ENCODE measurements around the gene RPS19BP1. TPM values are rescaled to one million over a fixed set of nuclear protein-coding genes. Genes with fewer than 3 reads are reported as not detected.

Gene RPS19BP1
- total and polyA plus RNA-seq, 2 of the 8 experiments (the other 6 are each of a cell fraction or from before 2014, with no cell fraction given) = 77.9 to 97.9 TPM

DNA sequence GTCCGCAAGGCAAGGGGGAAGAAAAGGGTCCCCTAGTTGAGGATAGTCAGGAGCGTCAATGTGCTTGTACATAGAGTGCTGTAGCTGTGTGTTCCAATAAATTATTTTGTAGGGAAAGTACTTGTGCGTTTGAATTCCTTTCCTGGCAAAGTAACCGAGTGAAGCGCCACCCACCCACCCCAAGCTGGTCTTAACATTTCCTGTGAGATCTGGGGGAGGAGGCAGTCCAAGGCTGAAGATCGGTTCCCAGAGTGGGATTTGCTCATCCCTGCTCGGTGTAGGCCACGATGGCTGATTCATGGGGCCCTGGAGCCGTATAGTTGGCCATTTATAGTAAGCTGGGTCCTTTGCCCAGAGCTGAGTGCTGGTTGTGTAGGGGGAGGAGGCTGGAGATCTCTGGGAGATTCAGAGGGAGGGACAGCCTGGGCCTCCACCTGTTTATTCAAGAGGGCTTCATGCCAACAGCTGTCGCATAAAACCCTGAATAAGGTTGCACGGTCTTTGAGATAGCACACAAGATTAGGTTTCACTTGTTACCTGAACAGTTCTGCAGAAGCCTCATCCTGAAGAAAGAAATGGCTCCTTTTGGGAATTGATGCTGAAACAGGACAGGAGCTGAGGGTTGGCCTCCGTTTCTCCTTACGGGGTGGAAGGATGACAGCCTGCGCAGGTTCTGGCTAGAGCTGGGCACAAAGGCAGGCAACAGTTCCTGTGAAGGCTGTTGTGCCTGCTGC lies 9.8 kb downstream of the RPS19BP1 start:
- H2BK15ac ChIP-seq (ENCODE audit: low read length) = no peak overlapping the region
- no peak overlapping the region for H2BK5ac ChIP-seq (ENCODE audit: low read depth, low read length)
- H3K27me3 ChIP-seq (replicated peaks in 1 of 4; ENCODE audit: control insufficient read depth in 3 of 4, extremely low read depth in 1 of 4, insufficient read depth in 3 of 4, low read length in 3 of 4) = no peaks in the 10 kb centered on the region; a peak in 1 of 7 replicates
- peaks cover 5 to 29% of the 10 kb centered on the region in 2 experiments; a peak in 3 of 4 replicates for H3K79me2 ChIP-seq (ENCODE audit: control insufficient read depth in 1 of 2, insufficient read depth in 2 of 2, low read length in 2 of 2)
- FAIRE-seq (no peak), DNase-seq (ENCODE audit: low read depth in 1 of 2, low spot score in 2 of 2) (no peak)
- H3K18ac ChIP-seq (ENCODE audit: extremely low read depth, low read length) = no peak overlapping the region
- H3K23ac ChIP-seq (ENCODE audit: insufficient read length) = no peak overlapping the region
- no peak overlapping the region for H3K27ac ChIP-seq (ENCODE audit: low read depth, low read length)
- H2AK5ac ChIP-seq (ENCODE audit: low read depth, low read length) = no peak overlapping the region
- 0 out of 2 replicates have a peak overlapping the region, but pooled peaks have one; percentile 69 for H4K8ac ChIP-seq (ENCODE audit: extremely low read depth, insufficient read depth, low read length)
- CTCF ChIA-PET (ENCODE audit: partially characterized antibody) = interaction anchor here (0.7 to 21.9 kb wide), 7 partner anchors 8 to 205 kb away, joined by 3 to 361 read pairs (median 3); partner anchors contain the start of gene MIEF1
- H3K4ac ChIP-seq (replicated peaks; ENCODE audit: insufficient read length, low read depth, low read length) = no peak overlapping the region
- H3K4me3 ChIP-seq (ENCODE audit: extremely low read depth in 1 of 4, insufficient read depth in 2 of 4, low read depth in 3 of 4, low read length in 4 of 4) = peak overlapping the region in 3 of 4 experiments; percentile 20 to 95 (median 29); a peak in 6 of 8 replicates
- no peak overlapping the region for H2AFZ ChIP-seq (ENCODE audit: low read length)
- H2BK20ac ChIP-seq (ENCODE audit: low read length) = no peak overlapping the region
- H4K20me1 ChIP-seq (replicated peaks in 1 of 2; ENCODE audit: control insufficient read depth in 1 of 2, insufficient read depth in 2 of 2, low read length in 2 of 2) = peaks cover 36 to 39% of the 10 kb centered on the region in 2 experiments
- no peak overlapping the region for H2BK120ac ChIP-seq (replicated peaks; ENCODE audit: low read depth, low read length)
- H3K56ac ChIP-seq (replicated peaks; ENCODE audit: insufficient read length, low read depth, low read length) = no peak overlapping the region
- 91% methylated on average over 14 of the region's 14 CpGs; no CpG with 5 or more reads in 1 of the 2 experiments for WGBS, 2 experiments (ENCODE audit: extremely low coverage in 1 of 2, insufficient coverage in 1 of 2, insufficient read length in 1 of 2, insufficient replicate concordance in 2 of 2, low coverage in 1 of 2, low lambda C conversion rate in 2 of 2, missing lambda C conversion rate in 1 of 2)
- peaks cover 0 to 12% (median 5%) of the 10 kb centered on the region in 4 experiments; a peak in 4 of 7 replicates for H3K4me1 ChIP-seq (replicated peaks in 1 of 4; ENCODE audit: control insufficient read depth in 3 of 4, insufficient read depth in 4 of 4, low read length in 3 of 4)
- peaks cover 4% of the 10 kb centered on the region; the same call in 1 of the 2 replicates for H3K79me1 ChIP-seq (ENCODE audit: low read depth, low read length)
- H4K91ac ChIP-seq (replicated peaks; ENCODE audit: insufficient read length, low read length) = no peak overlapping the region
- no peak overlapping the region for H2BK12ac ChIP-seq (ENCODE audit: low read depth, low read length)
- H3K36me3 ChIP-seq (ENCODE audit: control insufficient read depth in 2 of 4, insufficient read depth in 4 of 4, low read length in 3 of 4) = peaks cover 22 to 41% (median 35%) of the 10 kb centered on the region in 4 experiments
- POLR2A ChIA-PET (ENCODE audit: partially characterized antibody) = interaction anchor here (0.7 to 6.6 kb wide), 37 partner anchors 9 to 661 kb away, joined by 3 to 83 read pairs (median 4); partner anchors contain the start of genes MIEF1, RPL3, RPS19BP1 and TAB1
- no peaks in the 10 kb centered on the region for H3K9me3 ChIP-seq (ENCODE audit: insufficient read depth in 2 of 2, low read depth in 1 of 2, low read length in 1 of 2)
- peak overlapping the region; percentile 50 to 87 for H3K4me2 ChIP-seq (ENCODE audit: insufficient read depth in 1 of 2, low read depth in 2 of 2, low read length in 2 of 2)
- H3K23me2 ChIP-seq (ENCODE audit: low read depth, low read length) = peaks cover 12% of the 10 kb centered on the region
- no peak overlapping the region for H4K5ac ChIP-seq (ENCODE audit: insufficient read length, low read depth, low read length)
- no peak overlapping the region for H3K14ac ChIP-seq (ENCODE audit: insufficient read length)
- peak overlapping the region in 2 of 4 experiments; percentile 1 to 43; a peak in 1 of 7 replicates for H3K9ac ChIP-seq (replicated peaks in 1 of 4; ENCODE audit: extremely low read depth in 1 of 4, low read depth in 3 of 4, low read length in 3 of 4)
